ENCODE data around the gene VMAC. TPM values are rescaled to one million over a fixed set of nuclear protein-coding genes. Genes with fewer than 3 reads are reported as not detected.

VMAC gene
- total RNA-seq, 4 donors from 2014 or later: 0.65 to 13.0 (median 5.6) TPM

DNA sequence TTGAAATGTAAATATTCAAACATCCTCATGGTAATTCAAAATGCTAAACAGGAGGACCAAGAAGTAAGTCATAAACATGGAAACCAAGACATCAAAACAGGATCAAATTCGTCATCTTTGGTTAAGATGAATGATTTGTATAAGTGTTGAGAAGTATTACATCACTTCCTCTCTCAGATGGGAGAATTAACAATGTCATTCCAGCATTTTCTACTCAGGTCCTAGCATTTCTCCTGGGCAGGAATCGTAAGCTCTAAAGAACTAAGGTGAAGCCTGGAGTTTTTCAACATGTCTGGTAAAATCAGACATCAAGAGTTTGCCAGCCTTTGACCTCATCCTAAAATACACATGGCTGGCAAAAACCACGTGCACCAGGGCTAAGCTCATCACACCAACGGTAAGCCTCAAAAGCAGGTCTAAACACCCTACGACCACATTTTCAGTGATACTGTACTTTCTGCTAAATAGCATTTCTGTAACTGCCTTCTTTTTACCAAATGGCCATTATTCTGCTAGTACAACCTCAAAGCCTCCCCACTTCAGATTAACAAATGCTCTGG, 48.4 kb downstream of the VMAC start:
- TF ChIP-seq, protein P1, sequence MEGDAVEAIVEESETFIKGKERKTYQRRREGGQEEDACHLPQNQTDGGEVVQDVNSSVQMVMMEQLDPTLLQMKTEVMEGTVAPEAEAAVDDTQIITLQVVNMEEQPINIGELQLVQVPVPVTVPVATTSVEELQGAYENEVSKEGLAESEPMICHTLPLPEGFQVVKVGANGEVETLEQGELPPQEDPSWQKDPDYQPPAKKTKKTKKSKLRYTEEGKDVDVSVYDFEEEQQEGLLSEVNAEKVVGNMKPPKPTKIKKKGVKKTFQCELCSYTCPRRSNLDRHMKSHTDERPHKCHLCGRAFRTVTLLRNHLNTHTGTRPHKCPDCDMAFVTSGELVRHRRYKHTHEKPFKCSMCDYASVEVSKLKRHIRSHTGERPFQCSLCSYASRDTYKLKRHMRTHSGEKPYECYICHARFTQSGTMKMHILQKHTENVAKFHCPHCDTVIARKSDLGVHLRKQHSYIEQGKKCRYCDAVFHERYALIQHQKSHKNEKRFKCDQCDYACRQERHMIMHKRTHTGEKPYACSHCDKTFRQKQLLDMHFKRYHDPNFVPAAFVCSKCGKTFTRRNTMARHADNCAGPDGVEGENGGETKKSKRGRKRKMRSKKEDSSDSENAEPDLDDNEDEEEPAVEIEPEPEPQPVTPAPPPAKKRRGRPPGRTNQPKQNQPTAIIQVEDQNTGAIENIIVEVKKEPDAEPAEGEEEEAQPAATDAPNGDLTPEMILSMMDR (IDR thresholded peaks at IDR 0.05; ENCODE audit: low read depth): no peak

DNA sequence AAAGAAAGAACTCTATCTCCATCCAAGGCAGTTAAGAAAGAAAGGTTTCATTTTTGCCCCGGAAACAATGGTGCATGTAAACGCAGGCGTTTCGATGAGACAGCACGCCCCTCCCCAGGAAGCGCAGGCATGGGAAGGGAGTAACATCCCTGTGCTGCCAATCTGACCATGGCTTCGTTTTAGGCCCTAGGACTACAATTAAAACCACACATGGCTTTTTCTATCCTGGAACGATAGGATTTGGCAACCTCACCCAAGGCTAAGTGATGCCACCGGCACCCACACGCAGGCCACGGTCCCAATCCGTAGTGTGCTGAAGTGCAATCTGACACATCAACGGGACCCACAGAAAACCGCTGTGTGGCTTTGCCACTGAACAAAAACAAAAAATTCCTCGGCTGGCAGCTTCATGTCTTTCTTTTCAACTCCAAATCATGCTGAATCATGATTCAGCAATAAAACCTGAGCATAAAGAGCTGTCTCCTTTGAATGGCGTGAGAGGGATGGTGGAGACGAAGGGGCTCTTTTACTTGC, 49.1 kb downstream of the VMAC start:
- TF ChIP-seq, protein P1 (IDR thresholded peaks at IDR 0.05; ENCODE audit: low read depth): no peak

DNA sequence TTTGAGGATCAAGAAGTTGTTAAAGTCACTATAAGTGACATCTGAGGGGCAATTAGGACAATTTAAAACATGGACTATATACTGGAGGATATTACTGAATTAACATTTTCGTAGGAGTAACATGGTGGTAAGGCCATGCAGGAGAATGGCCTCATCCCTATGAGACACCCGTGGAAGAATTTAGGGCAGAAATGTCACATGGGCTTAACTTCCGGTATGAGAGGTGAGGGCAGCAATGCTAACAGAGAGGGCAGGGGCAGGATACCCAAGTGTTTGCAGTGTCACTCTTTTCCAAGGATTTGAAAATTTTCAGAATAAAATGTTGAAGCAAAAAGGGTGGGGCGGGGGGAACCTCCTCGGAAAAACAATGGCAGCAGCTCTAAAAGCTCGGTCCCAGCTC, 49.6 kb downstream of the VMAC start:
- TF ChIP-seq, protein P1 (IDR thresholded peaks at IDR 0.05; ENCODE audit: low read depth): no peak

DNA sequence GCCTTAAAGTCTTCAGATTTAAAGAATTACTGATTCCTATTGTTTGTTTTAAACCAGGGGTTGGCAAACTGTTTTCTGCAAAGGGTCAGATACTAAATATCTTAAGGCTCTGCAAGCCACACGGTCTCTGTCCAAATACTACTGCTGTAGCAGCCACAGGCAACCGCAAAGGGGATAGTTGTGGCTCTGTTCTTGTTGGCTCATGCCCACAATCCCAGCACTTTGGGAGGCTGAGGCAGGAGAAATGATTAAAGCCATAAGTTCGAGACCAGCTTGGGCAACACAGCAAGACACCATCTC, 50.9 kb downstream of the VMAC start:
- TF ChIP-seq, protein P1 (IDR thresholded peaks at IDR 0.05; ENCODE audit: low read depth): no peak

DNA sequence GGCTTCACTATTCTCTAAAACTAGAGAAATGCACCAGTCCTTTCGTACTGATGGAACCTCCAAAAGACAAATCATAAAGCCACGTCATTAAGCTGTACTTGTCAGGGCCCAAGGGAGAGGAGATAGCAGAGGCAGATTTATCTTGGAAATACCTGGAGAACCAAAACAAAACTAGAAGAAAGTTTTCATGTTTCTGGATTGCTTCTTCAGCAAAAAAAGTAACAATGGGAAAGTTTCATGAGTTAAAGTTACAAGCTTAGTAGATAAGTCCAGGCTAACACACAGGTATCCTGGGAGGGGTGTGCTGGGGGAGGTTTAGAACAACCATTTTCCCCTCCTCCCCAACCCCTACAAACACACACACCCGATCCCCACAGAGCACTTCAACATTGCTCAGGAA, 51.7 kb downstream of the VMAC start:
- TF ChIP-seq, protein P1 (IDR thresholded peaks at IDR 0.05; ENCODE audit: low read depth): no peak

DNA sequence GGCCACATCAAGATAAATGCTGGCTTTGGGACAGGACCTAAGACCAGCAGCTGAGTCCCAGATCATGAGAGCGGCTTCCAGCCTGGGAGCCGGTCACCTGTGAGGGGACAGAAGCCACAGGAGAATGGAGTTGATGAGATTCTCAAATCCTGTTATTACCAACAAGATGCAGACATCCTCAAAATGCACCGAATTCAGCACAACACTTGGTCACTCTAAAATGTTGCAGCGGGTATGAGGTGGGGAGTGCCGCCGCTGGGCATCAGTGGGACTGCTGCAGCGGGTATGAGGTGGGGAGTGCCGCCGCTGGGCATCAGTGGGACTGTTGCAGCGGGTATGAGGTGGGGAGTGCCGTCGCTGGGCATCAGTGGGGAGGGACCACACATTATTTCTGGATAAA, 52.1 kb downstream of the VMAC start:
- TF ChIP-seq, protein P1 (IDR thresholded peaks at IDR 0.05; ENCODE audit: low read depth): no peak

DNA sequence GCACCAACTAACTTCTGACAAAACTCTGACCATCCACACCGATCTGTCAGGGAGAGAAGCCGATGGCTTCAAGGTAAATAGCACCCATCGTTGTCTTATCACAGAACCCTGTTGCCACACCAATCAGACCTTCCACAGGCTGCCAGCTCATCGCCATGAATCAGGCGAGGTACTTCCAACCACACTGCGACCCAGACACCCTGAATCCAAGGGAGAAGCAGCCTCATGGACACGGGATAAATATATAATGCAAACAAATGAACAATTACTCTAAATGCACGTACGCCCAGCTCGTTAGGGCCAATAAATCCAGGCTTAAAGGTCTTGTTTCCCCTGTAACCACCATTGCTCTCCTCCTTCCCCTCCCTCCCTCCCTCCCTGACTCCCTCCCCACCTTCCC, 52.5 kb downstream of the VMAC start:
- TF ChIP-seq, protein P1 (IDR thresholded peaks at IDR 0.05; ENCODE audit: low read depth): no peak
